Stimulated activated CD4-positive, alpha-beta T cell treated with anti-CD3 and anti-CD28 coated beads, Interleukin-15, amount 100 ng/mL, for 1 hour (primary cell): ENCODE data around the gene RPS6KA5.
"Not testable (repeated sequence)": the region's sequence is repeated elsewhere in the genome, so short reads cannot be mapped to it uniquely, and the experiment has no call there.

Source experiments
- DNase-seq, 2 donors: peaks; one replicate each; pipeline ENCODE4 v3.0.0-alpha.2; 2020; ENCODE audit warnings: low read depth in 1 of 2, low spot score in 1 of 2

The RPS6KA5 gene

GRCh38 chr14:90941706-90942105, 118.7 kb downstream of the RPS6KA5 start:
- DNase-seq, result no peak

GRCh38 chr14:90940318-90940962, 120.0 kb downstream of the RPS6KA5 start:
- DNase-seq, result no peak

DNA sequence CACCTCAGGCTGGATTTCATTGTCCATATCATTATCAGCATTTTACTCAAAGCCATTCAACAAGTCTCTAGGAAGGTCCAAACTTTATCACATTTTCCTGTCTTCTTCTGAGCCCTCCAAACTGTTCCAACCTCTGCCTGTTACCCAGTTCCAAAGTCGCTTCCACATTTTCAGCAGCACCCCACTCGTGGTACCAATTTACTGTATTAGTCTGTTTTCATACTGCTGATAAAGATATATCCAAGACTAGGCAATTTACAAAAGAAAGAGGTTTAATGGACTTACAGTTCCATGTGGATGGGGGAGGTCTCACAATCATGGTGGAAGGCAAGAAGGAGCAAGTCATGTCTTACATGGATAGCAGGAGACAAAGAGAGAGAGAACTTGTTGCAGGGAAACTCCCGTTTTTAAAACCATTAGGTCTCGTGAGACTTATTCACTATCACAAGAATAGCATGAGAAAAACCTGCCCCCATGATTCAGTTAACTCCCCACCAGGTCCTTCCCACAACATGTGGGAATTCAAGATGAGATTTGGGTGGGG, 121.1 kb downstream of the RPS6KA5 start:
- not testable (repeated sequence) for DNase-seq

DNA sequence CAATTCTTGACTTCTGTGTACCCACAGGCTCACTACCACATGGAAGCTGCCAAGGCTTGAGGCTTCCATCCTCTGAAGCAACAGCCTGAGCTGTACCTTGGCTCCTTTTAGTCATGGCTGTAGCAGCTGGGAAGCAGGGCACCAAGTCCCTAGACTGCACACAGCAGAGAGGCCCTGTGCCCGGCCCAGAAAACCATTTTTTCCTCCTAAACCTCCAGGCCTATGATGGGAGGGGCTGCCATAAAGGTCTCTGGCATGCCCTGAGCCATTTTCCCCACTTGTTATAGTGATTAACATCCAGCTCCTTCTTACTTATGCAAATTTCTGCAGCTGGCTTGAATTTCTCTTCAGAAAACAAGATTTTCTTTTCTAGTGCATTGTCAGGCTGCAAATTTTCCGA, 121.8 kb downstream of the RPS6KA5 start:
- DNase-seq, result no peak

DNA sequence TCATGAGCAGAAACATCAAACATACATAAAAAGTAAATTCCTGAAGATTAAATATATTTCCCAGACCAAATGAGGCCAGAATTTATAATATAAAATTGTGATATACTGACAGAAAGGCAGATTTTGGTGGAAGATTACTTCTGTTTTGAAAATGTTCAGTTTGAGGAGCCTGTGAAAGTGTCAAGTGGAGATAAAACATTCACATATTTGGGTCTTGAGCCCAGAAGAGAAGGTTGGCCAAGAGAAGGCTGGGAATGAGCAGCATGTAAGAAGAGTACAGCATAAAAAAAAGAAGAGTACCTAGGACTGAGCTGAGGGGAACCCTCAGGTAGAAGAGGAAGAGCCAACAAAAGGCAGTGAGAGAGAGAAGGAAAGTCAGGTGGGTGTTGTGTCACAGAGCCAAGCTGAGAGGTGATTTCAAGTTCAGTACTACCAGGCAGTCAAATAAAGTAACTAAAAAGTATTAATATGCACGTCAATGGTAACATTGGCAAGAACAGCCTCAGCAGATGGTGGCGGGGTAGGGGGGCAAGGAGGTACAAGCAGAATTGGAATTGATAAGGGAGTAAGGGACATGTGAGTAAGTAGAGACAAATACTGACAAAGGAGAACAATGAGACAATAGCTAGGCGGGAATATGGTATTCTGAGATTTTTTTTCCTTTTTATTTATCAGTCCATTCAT, 123.5 kb downstream of the RPS6KA5 start:
- no peak for DNase-seq

DNA sequence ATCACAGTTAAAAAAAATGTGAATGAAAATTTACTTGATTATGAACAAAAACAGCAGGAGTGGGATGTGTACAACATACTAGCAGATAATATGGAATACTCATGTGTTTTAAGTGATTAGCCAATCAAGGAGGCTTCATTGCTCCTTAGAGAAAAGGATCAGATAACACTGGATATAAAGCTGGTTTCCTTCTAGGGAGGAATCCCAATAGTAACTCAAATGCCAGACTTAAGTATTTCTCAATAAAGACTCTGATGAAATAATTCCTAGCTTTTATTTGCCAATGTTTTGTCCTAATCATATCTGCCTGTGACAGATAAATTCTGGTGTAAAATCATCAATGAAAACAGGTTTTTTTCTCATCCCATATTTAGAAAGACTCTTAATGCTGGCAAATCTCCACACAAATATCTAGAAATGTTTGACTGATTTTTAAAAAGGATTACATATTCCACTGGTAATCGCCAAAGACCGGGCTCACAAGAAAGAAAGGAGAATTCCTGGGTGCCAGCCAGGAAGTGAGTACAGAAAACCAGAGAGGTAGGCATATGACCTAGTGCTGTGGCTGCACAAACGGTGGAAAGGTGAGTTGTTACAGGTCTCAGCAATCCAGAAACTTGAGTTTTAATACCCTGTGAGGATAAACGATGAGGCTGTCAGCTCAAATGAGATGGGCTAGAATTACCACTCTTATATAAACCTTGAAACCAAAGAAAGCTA, 135.7 kb downstream of the RPS6KA5 start:
- DNase-seq, result no peak

DNA sequence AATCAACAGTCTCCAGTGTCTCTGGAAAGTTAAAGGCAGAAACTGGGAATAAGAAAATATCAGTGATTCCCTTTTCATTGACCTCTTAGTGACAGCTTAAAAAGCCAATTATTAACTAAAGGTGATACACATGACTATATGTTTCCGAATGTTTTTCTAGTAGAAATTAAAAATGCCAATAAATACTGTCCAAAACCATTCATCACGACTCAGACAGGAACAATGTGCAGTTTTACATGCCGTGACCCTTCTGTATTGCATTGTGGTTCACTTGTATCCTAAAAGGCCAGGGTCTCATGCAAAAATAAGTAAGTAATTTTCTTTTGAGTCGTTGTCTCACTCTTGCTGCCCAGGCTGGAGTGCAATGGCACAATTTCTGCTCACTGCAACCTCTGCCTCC, 138.3 kb downstream of the RPS6KA5 start:
- no peak for DNase-seq

GRCh38 chr14:90911121-90911520, 149.3 kb downstream of the RPS6KA5 start:
- no peak for DNase-seq

- no peak for DNase-seq
Measured at GRCh38 chr14:90907178-90907577, 153.3 kb downstream of the RPS6KA5 start.

GRCh38 chr14:90905531-90905930, 154.9 kb downstream of the RPS6KA5 start:
- DNase-seq, result no peak

GRCh38 chr14:90903101-90903500, 157.3 kb downstream of the RPS6KA5 start:
- DNase-seq, result peak; percentile 9 to 15

GRCh38 chr14:90900476-90901083, 159.9 kb downstream of the RPS6KA5 start:
- no peak for DNase-seq

DNA sequence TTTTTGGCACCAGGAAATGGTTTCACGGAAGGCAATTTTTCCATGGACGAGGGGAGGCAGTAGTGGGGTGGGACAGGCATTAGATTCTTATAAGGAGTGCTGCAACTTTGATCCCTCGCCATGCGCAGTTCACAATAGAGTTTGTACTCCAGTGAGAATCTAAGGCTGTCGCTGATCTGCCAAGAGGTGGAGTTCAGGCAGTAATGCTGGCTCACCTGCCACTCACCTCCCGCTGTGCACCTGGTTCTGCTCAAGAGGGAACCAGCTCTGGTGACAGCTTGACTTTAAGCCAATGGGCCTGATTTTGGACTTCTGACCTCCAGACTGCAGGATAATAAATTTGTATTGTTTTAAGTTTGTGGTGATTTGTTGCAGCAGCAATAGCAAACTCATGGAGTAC, 163.4 kb downstream of the RPS6KA5 start:
- no peak for DNase-seq

GRCh38 chr14:90894241-90894640, 166.2 kb downstream of the RPS6KA5 start:
- DNase-seq, result no peak

DNA sequence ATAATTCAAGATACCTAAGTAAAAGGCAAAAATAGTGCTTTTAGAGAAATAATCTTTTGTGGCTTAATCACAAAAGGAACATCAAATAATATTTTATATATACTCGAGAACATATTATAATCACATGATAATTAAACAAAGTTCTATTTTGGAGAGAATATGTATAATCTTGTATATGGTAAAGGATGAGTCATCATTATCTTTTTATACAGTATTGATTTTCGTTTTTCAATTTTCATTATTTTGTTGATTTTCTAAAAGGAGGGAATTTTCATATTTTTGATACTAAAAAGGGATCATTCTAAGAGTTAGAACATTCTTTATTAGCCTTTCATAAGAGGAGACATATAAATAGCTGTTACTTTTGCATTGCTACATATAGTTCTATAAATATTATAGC, 166.9 kb downstream of the RPS6KA5 start:
- DNase-seq, result no peak

GRCh38 chr14:90892970-90893369, 167.5 kb downstream of the RPS6KA5 start:
- DNase-seq, result no peak

DNA sequence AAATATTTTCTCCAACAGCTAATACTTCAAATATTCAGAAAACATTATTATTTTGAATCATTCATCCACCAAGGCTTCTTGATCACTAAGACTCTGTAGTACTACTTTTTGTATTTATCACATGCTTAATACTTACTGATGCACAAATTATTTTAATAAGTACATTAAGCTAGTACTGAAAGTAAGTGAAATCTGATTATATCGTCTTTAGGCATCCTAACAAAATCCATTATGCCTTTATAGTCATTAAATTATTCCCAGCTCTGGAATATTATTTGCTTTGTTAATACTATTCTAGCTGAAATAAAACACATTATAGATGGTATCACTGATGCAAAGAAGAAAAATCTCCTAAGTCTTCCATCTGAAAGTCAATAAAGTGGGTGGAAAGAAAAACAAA, 169.1 kb downstream of the RPS6KA5 start:
- DNase-seq, result no peak

DNA sequence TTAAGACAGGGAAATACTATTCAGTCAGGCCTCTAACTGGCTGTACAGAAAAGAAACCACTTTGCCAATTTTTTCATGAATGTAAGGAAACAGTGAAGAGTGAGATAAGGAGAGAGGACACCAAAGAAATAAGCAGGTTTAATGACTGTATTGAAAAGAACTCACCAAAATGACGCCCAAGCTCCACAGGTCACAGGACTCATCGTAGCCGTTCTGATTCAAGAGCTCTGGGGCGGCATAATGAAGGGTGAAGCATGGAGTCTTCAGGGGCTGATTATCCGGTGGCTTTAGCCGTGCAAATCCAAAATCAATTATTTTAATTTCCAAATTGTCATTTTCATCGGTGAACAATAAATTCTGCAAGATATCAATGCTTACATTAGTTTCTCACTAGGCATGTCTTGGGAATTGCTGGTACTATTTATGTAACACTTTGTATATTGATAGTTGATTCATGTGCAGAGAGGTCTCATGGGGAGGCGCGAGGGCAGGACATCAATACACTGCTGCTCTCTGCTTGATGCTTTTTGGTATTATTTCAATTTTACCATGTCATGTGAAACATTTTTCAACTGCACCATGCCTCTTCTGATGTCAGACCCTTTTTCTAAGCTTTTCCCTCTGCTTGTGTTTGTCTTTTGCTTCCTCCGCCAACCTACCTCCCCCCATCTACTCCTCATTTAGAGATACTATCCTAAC, 170.0 kb downstream of the RPS6KA5 start:
- DNase-seq, result no peak

DNA sequence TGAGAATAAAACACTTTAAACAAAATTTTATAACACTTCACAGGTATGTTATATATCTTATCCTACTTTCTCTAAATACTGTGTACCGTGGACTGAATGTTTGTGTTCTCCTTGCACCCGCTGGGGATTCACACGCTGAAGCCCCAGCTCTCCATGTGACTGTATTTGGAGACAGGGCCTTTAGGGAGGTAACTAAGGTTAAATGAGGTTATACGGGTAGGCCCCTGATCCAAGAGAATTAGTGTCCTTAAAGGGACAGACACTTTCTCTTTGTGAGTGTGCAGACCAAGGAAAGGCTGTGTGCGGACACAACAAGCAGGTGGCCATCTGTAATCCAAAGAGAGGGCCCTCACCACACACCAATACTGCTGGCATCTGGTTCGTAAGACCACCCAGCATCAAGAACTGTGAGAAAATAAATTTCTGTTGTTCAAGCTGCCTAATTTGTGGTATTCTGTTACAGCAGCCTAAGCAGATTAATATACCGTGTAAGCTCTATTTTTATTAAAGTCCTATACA, 174.1 kb downstream of the RPS6KA5 start:
- no peak for DNase-seq

GRCh38 chr14:90883782-90884181, 176.7 kb downstream of the RPS6KA5 start:
- DNase-seq, result no peak

DNA sequence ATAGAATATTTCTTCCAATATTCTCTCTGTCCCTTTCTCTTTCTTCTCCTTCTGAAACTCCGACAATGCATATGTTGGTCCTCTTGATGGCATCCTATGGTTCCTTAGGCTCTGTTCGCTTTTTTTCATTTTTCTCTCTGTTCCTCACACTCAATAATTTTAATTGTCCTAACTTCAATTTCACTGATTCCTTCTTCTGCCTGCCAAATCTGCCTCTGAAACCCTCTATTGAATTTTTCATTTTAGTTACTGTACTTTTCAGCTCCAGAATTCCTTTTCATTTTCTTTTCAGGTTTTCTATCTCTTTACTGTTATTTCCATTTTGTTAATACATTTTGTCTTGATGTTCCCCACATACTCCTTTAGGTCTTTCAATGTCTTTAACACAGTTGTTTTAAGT, 177.2 kb downstream of the RPS6KA5 start:
- no peak for DNase-seq
